ENCODE data around the gene TAF3.

Gene TAF3

GRCh38 chr10:8060704-8061121 is 242.4 kb downstream of the TAF3 start:
- DNase-seq, result no peak

- DNase-seq, result no peak
Observed at GRCh38 chr10:8061274-8062211, 243.2 kb downstream of the TAF3 start.

GRCh38 chr10:8063128-8063908 is 245.0 kb downstream of the TAF3 start:
- DNase-seq, result no peak

- DNase-seq, result no peak
Observed at GRCh38 chr10:8063935-8064334, 245.6 kb downstream of the TAF3 start.

GRCh38 chr10:8064436-8064835 is 246.1 kb downstream of the TAF3 start:
- no peak for DNase-seq

GRCh38 chr10:8065651-8066050 is 247.3 kb downstream of the TAF3 start:
- no peak for DNase-seq

- DNase-seq, result no peak
Observed at GRCh38 chr10:8066124-8066523, 247.8 kb downstream of the TAF3 start.
